GM12878 (cell line): Measurements from ENCODE around the gene PLPP3. TPM values are rescaled to one million over a fixed set of nuclear protein-coding genes. Genes with fewer than 3 reads are reported as not detected.
A peak's percentile ranks its signal among the peaks of the same experiment; 100 is the strongest.

Experiments
- BCL11A ChIP-seq: IDR thresholded peaks from 2 replicates; pipeline ENCODE4 v1.6.1; 2011; ENCODE audit warnings: low read depth, low read length
- CREM ChIP-seq: IDR thresholded peaks from 2 replicates; pipeline ENCODE4 v1.6.1; 2014; ENCODE audit warnings: antibody characterized with exemption, low read depth
- ETV6 ChIP-seq, 2 experiments: fragments of 450-650 bp in 1 of 2; IDR thresholded peaks in 1 of 2; conservative IDR thresholded peaks in 1 of 2; 2 replicates each; pipeline ENCODE4 v1.6.1; 2014; ENCODE audit warnings: antibody characterized with exemption in 1 of 2, borderline replicate concordance in 1 of 2, low read depth in 1 of 2, mild to moderate bottlenecking in 1 of 2, moderate library complexity in 1 of 2
- GATAD2B ChIP-seq: fragments of 450-650 bp; conservative IDR thresholded peaks from 2 replicates; pipeline ENCODE4 v1.6.1; 2017; ENCODE audit warnings: low read depth, mild to moderate bottlenecking, moderate library complexity
- HDGF ChIP-seq: fragments of 450-650 bp; IDR thresholded peaks from 2 replicates; pipeline ENCODE4 v1.6.1; 2016; ENCODE audit warnings: antibody characterized with exemption
- IKZF1 ChIP-seq: fragments of 450-650 bp; conservative IDR thresholded peaks from 2 replicates; pipeline ENCODE4 v1.6.1; 2017; ENCODE audit warnings: antibody characterized with exemption, mild to moderate bottlenecking
- IKZF2 ChIP-seq, 2 experiments: fragments of 450-650 bp; IDR thresholded peaks; 2 replicates each; pipeline ENCODE4 v1.6.1; 2017; ENCODE audit warnings: mild to moderate bottlenecking in 2 of 2, moderate library complexity in 2 of 2
- IRF4 ChIP-seq: IDR thresholded peaks from 2 replicates; pipeline ENCODE4 v1.6.1; 2011; ENCODE audit warnings: low read depth, low read length
- MYC ChIP-seq: IDR thresholded peaks from 2 replicates; pipeline ENCODE4 v1.6.1; 2011; ENCODE audit warnings: mild to moderate bottlenecking, low read length, moderate library complexity, inconsistent platforms; ENCODE audit not compliant: insufficient read depth, insufficient replicate concordance, insufficient read length, severe bottlenecking
- NR2C2 ChIP-seq: IDR thresholded peaks from 2 replicates; pipeline ENCODE4 v1.6.1; 2011; ENCODE audit warnings: borderline replicate concordance, low read depth; ENCODE audit not compliant: control insufficient read depth, insufficient read length
- POLR2AphosphoS2 ChIP-seq: IDR thresholded peaks from 2 replicates; pipeline ENCODE4 v1.6.1; 2011; ENCODE audit warnings: low read depth, mild to moderate bottlenecking, low read length, improper control_type of control experiment, moderate library complexity
- RBBP5 ChIP-seq: fragments of 200-600 bp; sonication (generic); conservative IDR thresholded peaks from 2 replicates; pipeline ENCODE4 v1.6.1; 2016
- SPI1 ChIP-seq: IDR thresholded peaks from 2 replicates; pipeline ENCODE4 v1.6.1; 2011; ENCODE audit warnings: low read depth, mild to moderate bottlenecking, low read length, moderate library complexity, borderline replicate concordance; ENCODE audit not compliant: insufficient read depth
- SUPT20H ChIP-seq: IDR thresholded peaks from 2 replicates; pipeline ENCODE4 v1.6.1; 2011; ENCODE audit warnings: low read depth, mild to moderate bottlenecking, low read length, moderate library complexity, borderline replicate concordance; ENCODE audit not compliant: control insufficient read depth
- ZNF207 ChIP-seq: fragments of 450-650 bp; IDR thresholded peaks from 2 replicates; pipeline ENCODE4 v1.6.1; 2014; ENCODE audit warnings: antibody characterized with exemption, mild to moderate bottlenecking, borderline replicate concordance
- polyA plus RNA-seq, 11 experiments: library from polyadenylated mRNA; depleted of rRNA in 4 of 11; unstranded in 6 of 11; stranded (reverse) in 5 of 11; fragments of >200 nt; fragmentation: Nextera tagmentation in 4 of 11; fragmentation: Illumina TruSeq in 1 of 11; extraction: Ambion mirVana in 4 of 11; extraction: Trizol in 1 of 11; gene quantifications; 1 replicate in 1 of 11; 2 replicates in 10 of 11; pipeline versions ENCODE4 v1.2.1 to v1.2.3, GENCODE V29; 2011 to 2016; ENCODE audit warnings: inconsistent platforms in 2 of 11, missing spikeins in 2 of 11, low read depth in 1 of 11
- total RNA-seq, 4 experiments: library from RNA; depleted of rRNA in 3 of 4; stranded (reverse); fragments of >200 nt in 3 of 4; fragmentation: Illumina TruSeq in 1 of 4; extraction: Trizol in 1 of 4; gene quantifications; 2 replicates each; pipeline versions ENCODE4 v1.2.1 to v1.2.3, GENCODE V29; 2013 to 2021
- TF ChIP-seq, protein P1 (sequence below): IDR thresholded peaks from 2 replicates; pipeline ENCODE4 v1.6.1; 2012; ENCODE audit warnings: improper control_type of control experiment, low read depth, low read length; ENCODE audit not compliant: insufficient replicate concordance
- TF ChIP-seq, protein P2 (sequence below): fragments of 450-650 bp; IDR thresholded peaks from 2 replicates; pipeline ENCODE4 v1.6.1; 2017; ENCODE audit warnings: borderline replicate concordance
- TF ChIP-seq, protein P3 (sequence below): fragments of 450-650 bp; formaldehyde crosslinking; IDR thresholded peaks from 2 replicates; pipeline ENCODE4 v1.5.0; 2022; ENCODE audit warnings: mild to moderate bottlenecking, missing genetic modification characterization
- TF ChIP-seq, protein P4 (sequence below): fragments of 450-650 bp; IDR thresholded peaks from 2 replicates; pipeline ENCODE4 v1.6.1; 2014; ENCODE audit warnings: mild to moderate bottlenecking

Gene PLPP3
- total and polyA plus RNA-seq, 10 of the 15 experiments (the other 5 are each of a cell fraction or from before 2014, with no cell fraction given), result 6.4 to 26.8 (median 9.5) TPM

DNA sequence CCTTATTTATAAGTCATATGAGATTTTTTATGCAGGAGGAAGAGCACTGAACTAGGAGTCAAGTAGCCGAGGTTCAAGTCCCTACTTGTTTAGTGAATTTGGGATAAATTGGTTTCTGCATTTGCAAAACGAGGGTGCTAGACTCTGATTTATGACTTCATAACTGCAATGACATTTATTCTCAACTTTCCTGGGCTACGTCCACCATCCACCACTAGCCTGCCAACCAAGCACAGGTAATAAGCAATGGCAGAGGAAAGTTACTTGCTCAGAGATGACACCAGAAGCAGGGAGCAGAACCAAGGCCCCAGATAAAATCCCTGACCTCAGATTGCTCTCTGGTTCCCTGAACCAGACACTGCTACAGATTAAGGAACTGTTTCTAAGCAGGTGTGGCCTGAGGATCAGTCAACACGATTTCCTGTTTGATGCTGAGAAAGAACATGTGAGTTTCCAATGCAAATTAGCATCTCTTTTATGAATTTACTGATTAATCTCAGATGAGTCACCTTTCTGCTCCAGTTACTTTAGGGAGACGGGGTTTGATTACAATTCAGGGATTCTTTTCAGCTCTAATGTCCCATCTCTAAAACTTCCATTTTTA, 52.7 kb downstream of the PLPP3 start (continued):
- TF ChIP-seq, protein P1, sequence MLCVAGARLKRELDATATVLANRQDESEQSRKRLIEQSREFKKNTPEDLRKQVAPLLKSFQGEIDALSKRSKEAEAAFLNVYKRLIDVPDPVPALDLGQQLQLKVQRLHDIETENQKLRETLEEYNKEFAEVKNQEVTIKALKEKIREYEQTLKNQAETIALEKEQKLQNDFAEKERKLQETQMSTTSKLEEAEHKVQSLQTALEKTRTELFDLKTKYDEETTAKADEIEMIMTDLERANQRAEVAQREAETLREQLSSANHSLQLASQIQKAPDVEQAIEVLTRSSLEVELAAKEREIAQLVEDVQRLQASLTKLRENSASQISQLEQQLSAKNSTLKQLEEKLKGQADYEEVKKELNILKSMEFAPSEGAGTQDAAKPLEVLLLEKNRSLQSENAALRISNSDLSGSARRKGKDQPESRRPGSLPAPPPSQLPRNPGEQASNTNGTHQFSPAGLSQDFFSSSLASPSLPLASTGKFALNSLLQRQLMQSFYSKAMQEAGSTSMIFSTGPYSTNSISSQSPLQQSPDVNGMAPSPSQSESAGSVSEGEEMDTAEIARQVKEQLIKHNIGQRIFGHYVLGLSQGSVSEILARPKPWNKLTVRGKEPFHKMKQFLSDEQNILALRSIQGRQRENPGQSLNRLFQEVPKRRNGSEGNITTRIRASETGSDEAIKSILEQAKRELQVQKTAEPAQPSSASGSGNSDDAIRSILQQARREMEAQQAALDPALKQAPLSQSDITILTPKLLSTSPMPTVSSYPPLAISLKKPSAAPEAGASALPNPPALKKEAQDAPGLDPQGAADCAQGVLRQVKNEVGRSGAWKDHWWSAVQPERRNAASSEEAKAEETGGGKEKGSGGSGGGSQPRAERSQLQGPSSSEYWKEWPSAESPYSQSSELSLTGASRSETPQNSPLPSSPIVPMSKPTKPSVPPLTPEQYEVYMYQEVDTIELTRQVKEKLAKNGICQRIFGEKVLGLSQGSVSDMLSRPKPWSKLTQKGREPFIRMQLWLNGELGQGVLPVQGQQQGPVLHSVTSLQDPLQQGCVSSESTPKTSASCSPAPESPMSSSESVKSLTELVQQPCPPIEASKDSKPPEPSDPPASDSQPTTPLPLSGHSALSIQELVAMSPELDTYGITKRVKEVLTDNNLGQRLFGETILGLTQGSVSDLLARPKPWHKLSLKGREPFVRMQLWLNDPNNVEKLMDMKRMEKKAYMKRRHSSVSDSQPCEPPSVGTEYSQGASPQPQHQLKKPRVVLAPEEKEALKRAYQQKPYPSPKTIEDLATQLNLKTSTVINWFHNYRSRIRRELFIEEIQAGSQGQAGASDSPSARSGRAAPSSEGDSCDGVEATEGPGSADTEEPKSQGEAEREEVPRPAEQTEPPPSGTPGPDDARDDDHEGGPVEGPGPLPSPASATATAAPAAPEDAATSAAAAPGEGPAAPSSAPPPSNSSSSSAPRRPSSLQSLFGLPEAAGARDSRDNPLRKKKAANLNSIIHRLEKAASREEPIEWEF, result no peak
- TF ChIP-seq GATAD2B (peak; percentile 40; the same call in 1 of the 2 replicates), MYC (no peak), HDGF (no peak), ZNF207 (no peak), ETV6 (conservative IDR thresholded peaks at IDR 0.05 in 1 of 2, IDR thresholded peaks at IDR 0.05 in 1 of 2; ENCODE audit: borderline replicate concordance in 1 of 2, low read depth in 1 of 2) (peak in 1 of 2 experiments; percentile 76; a peak in 2 of 4 replicates), CREM (peak; percentile 60), IRF4 (0 out of 2 replicates have a peak, but pooled peaks have one; percentile 38), NR2C2 (no peak), POLR2AphosphoS2 (no peak), BCL11A (no peak), RBBP5 (no peak), SUPT20H (no peak), SPI1 (peak; percentile 83), IKZF2 (IDR thresholded peaks at IDR 0.05) (peak; percentile 87 to 90), IKZF1 (peak; percentile 87)
- TF ChIP-seq, protein P2, sequence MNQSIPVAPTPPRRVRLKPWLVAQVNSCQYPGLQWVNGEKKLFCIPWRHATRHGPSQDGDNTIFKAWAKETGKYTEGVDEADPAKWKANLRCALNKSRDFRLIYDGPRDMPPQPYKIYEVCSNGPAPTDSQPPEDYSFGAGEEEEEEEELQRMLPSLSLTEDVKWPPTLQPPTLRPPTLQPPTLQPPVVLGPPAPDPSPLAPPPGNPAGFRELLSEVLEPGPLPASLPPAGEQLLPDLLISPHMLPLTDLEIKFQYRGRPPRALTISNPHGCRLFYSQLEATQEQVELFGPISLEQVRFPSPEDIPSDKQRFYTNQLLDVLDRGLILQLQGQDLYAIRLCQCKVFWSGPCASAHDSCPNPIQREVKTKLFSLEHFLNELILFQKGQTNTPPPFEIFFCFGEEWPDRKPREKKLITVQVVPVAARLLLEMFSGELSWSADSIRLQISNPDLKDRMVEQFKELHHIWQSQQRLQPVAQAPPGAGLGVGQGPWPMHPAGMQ, result no peak
- TF ChIP-seq, protein P3, sequence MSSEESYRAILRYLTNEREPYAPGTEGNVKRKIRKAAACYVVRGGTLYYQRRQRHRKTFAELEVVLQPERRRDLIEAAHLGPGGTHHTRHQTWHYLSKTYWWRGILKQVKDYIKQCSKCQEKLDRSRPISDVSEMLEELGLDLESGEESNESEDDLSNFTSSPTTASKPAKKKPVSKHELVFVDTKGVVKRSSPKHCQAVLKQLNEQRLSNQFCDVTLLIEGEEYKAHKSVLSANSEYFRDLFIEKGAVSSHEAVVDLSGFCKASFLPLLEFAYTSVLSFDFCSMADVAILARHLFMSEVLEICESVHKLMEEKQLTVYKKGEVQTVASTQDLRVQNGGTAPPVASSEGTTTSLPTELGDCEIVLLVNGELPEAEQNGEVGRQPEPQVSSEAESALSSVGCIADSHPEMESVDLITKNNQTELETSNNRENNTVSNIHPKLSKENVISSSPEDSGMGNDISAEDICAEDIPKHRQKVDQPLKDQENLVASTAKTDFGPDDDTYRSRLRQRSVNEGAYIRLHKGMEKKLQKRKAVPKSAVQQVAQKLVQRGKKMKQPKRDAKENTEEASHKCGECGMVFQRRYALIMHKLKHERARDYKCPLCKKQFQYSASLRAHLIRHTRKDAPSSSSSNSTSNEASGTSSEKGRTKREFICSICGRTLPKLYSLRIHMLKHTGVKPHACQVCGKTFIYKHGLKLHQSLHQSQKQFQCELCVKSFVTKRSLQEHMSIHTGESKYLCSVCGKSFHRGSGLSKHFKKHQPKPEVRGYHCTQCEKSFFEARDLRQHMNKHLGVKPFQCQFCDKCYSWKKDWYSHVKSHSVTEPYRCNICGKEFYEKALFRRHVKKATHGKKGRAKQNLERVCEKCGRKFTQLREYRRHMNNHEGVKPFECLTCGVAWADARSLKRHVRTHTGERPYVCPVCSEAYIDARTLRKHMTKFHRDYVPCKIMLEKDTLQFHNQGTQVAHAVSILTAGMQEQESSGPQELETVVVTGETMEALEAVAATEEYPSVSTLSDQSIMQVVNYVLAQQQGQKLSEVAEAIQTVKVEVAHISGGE, result no peak
- TF ChIP-seq, protein P4, sequence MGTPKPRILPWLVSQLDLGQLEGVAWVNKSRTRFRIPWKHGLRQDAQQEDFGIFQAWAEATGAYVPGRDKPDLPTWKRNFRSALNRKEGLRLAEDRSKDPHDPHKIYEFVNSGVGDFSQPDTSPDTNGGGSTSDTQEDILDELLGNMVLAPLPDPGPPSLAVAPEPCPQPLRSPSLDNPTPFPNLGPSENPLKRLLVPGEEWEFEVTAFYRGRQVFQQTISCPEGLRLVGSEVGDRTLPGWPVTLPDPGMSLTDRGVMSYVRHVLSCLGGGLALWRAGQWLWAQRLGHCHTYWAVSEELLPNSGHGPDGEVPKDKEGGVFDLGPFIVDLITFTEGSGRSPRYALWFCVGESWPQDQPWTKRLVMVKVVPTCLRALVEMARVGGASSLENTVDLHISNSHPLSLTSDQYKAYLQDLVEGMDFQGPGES, result no peak
